ENCODE data around the gene PECR.

DNA sequence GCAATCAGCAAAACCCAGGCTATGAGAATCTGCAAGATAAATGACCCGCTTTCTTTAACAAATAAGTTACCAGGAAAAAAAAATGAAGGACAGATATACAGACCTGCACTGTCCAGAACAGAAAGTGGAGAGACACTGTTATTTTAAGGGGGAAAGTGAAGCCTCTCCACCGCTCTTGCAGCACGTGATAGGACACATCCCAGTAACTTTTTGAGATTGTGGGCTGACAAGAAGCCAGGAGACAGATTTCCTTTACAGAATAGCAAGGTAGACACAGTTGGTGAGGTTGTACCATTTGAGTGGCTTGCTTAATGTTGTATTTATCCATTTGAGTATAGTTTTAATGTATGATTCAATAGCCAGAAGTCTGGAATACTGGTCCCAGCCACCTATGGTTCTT, 13.1 kb upstream of the PECR start:
- TF ChIP-seq CTCF (conservative IDR thresholded peaks at IDR 0.05) (no peak), ZFX (IDR thresholded peaks at IDR 0.05) (no peak)

Data from C4-2B (cell line).